GM12872 (cell line): Measurements from ENCODE around the gene MCM8.

Experiments
- TF ChIP-seq, protein P1 (sequence below): IDR thresholded peaks from 3 replicates; pipeline ENCODE4 v1.5.1; 2011; ENCODE audit warnings: low read depth, mild to moderate bottlenecking, low read length, moderate library complexity; ENCODE audit not compliant: insufficient read depth

Gene MCM8

DNA sequence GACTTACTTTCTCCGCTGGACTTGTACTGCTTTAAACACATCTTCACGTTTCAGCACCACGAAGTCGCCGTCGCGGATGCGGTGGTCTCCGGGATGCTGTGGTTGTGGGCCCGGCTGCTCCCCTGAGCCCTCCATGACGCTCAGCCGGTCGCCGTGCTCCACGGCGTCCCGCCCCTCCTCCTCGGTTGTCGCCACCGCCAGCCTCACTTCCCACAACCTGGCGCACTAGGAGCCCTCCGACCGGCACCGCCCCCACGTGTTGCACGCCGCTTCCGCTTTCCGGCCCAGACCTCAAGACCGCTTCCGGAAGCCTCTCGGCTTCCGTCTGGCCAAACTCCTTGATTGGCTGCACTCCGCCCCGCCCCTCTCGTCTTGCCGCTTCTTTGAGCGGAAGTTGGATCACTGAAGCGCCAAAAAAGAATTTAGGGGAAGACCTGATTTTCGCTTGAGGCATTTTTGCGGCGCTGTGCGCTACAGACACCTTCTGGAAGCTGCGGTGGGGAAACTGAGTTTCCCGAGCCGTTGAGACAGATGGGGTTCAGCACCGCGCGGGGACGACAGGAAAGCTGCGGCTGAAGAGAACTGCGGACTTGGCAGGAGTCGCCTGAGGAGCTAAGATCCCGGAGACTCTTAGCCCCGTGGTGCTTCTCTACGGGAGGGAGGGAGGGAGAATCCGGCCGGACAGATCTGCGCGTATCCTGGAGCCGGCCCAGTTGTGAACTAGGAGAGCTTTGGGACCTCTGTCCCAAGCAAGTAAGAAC is at the start of gene MCM8, which contains the start of gene TRMT6:
Gene MCM8, plus strand, starts transcription at position 382 of the 761 bp plus-strand sequence. CDS start 1,364 bp downstream, outside the sequence.
Gene TRMT6, minus strand, starts transcription at position 263 of the 761 bp plus-strand sequence. Its CDS starts 128 bp downstream, at position 135.
- TF ChIP-seq, protein P1, sequence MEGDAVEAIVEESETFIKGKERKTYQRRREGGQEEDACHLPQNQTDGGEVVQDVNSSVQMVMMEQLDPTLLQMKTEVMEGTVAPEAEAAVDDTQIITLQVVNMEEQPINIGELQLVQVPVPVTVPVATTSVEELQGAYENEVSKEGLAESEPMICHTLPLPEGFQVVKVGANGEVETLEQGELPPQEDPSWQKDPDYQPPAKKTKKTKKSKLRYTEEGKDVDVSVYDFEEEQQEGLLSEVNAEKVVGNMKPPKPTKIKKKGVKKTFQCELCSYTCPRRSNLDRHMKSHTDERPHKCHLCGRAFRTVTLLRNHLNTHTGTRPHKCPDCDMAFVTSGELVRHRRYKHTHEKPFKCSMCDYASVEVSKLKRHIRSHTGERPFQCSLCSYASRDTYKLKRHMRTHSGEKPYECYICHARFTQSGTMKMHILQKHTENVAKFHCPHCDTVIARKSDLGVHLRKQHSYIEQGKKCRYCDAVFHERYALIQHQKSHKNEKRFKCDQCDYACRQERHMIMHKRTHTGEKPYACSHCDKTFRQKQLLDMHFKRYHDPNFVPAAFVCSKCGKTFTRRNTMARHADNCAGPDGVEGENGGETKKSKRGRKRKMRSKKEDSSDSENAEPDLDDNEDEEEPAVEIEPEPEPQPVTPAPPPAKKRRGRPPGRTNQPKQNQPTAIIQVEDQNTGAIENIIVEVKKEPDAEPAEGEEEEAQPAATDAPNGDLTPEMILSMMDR, result no peak

DNA sequence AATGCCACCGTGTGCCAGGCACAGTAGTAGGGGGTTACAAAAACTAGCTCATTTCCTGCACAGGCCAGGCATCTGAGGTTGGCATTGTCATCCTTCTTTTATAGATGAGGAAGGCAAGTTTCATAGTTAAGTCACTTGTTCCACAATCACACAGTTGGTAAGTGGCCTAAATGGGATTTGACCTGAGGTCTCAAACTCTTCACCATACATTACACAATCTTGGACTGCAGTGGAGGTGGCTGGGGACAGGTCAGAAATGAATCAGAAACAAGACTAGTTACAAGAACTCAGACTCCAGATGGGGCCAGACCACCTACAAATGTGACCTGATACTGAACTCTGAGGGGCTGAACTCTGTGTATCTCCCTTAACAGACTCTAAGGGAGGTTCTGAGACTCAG is 49.5 kb upstream of the MCM8 start:
- TF ChIP-seq, protein P1, result no peak

DNA sequence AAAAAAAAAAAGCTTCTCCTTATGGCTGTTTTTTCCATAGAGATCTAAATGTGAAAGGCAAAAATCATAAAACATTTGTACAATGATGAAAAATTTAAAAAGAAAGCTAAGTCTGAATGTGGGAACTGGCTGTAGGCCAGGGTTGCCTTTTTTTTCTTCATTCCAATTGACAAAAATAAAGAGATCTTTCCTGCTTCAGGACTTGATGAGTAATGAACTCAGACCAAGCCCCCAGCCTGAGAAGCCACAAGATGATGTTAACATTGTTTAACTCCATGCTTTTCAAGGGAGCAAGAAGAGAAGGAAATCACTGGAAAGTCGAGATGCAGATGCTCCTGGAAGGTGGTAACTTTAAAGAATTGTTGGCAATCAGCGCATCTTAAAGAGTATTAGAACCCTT is 41.5 kb upstream of the MCM8 start:
- TF ChIP-seq, protein P1, result no peak

DNA sequence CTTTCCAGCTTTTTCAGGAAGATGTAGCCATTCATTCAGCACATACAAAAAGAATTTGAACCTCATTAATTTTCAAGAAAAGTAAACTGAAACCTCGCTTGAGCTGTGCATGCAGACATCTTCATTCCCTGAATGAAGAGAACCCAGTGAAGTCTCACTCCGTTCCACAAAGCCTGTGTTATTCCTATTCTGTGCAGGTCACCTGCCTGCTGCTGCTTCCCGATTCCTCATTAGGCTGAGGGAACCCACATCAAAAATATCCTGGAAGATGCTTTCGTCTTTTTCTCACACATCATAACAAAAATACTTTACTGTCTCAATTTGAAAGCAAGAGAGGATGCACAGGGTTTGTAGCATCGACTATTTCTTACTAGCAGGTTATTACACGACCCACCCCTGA is 40.3 kb upstream of the MCM8 start:
- TF ChIP-seq, protein P1, result no peak

DNA sequence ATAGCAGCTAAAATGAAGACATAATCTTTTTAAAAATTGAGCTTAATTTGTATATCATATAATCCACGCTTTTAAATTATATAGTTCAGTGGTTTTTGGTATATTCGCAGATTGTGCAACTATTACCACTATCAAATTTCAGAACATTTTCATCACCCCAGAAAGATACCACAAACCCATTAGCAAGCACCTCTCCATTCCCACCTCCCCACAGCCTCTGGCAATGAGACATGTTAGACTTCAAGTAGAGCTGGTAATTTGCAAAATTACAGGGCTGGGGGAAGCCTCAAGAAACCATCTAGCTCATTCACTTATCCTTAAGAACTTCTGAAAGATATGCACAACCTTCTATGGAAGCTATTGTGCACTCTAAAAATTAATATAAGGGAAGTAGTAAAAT is 37.3 kb upstream of the MCM8 start:
- TF ChIP-seq, protein P1, result no peak

DNA sequence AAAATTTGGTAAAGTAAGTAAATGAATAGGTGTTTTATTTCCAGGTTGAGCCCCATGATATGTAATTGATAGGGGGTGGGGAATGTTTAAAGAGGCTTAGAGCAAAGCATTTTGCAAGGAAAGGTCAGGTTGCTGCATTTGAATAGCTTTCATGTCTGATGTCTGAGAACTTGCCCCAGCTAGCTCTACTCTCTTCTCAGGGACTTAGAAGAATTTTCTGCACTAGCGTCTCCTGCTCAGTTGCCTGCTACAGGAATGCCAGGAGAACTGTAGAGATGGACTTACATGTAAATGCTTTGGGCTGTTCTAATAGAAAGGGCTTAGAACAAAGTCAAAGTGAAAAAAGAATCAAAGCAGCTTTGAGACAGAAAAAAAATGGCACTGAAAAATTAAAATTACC is 35.6 kb upstream of the MCM8 start:
- TF ChIP-seq, protein P1, result no peak

DNA sequence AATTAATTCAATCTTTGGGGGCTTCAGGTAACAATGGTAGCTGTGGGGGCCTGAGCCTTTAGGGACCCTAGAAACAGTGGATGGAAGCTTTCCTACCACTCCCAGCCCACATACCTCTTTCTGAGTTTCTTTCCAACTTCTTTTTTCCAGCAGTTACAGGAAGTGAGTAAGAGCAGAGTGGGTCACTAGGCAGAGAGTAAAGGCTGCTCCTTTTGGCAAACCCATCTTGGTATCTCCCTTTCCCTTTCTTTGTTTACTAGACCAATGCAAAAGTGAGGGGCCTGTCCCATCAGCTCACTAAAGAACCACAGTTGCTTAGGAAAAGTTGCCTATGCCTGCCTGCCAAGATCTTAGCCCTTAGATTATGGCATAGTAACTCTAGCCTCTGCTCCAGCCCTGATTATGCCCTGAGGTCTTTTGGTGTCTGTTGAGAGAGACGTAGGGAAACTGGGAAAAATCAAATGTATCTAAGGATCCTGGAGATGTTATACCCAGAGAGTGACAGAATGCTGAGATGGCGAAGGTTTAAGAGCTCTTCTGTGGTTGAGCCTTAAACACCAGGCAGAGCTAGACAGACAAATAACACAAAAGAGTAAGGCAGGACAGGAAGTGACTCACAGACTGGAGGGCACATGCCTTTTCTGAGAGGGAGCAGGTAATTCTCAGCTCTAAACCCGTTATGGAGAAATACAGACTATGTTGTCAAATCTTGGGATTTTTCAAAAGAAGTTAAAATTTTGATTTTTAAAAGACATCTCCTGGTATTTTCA is 31.4 kb upstream of the MCM8 start:
- TF ChIP-seq, protein P1, result no peak
